Measurements from ENCODE around the gene VENTX. TPM values are rescaled to one million over a fixed set of nuclear protein-coding genes. Genes with fewer than 3 reads are reported as not detected.

VENTX gene
- total and polyA plus RNA-seq, 2 donors: 0.09 to 1.5 TPM

DNA sequence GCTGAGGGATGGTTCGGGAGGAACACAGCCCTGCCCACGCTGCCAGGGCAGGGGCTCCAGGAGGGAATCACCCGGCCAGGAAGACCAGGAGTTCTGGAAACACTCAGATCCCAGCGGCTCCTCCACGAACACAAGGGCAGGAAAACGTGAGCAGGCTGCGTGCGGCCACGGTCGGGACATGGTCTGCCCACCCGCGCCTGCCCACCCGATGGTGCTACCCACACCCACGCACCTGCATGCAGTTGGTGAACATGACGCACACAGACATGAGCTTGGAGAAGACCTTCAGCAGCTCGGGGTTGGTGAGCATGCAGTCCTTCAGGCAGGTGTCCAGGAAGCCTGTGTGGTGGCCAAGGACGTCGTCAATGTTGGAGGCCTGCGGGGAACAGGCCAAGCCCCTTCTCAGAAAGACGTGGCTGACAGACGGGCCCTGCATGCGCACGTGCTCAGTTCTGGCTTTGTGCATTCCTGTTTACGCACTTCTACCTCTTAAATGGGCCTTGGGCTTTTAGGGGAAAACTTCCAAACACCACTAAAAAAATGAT lies 45.3 kb downstream of the VENTX start:
- Histone ChIP-seq H3K27ac (ENCODE audit: low read depth in 1 of 2, low read length in 1 of 2) (no peak overlapping the region), H3K9me3 (ENCODE audit: control insufficient read depth in 2 of 2, insufficient read depth in 1 of 2, low read length in 1 of 2) (no peaks in the 10 kb centered on the region), H3K4me3 (ENCODE audit: low read length in 2 of 2) (no peak overlapping the region), H3K27me3 (ENCODE audit: control insufficient read depth in 2 of 2, insufficient read depth in 1 of 2, low read length in 1 of 2) (peaks cover 0 to under 1% of the 10 kb centered on the region in 2 donors), H3K4me1 (ENCODE audit: control insufficient read depth in 2 of 2, insufficient read depth in 2 of 2, low read length in 2 of 2) (peaks cover 0 to 15% of the 10 kb centered on the region in 2 donors), H3K36me3 (ENCODE audit: control insufficient read depth in 2 of 2, insufficient read depth in 2 of 2, low read length in 1 of 2) (peaks cover 53 to 82% of the 10 kb centered on the region in 2 donors)
- DNase-seq (ENCODE audit: low read depth in 6 of 9, low spot score in 9 of 9): no peak
- WGBS: 97% methylated on average over 24 of the region's 24 CpGs

DNA sequence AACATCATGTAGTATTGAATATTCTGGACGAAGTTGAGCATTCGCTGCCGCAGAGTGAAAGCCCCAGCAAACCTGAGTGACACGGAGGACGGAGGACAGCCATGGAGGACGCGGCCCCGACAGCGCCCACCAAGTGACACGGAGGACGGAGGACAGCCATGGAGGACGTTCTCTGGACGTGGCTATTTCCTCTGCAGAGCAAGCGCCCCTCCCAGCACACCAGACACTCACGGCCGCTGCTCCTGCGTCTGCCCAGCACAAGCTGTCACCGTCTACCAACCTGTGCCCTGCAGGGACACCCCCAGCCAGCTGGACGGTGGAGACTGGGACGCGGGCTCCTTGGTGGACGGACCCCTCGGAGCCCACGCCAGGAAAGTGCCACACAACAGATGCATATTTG lies 46.3 kb downstream of the VENTX start:
- Histone ChIP-seq H3K27me3 (ENCODE audit: control insufficient read depth in 2 of 2, insufficient read depth in 1 of 2, low read length in 1 of 2) (no peaks in the 10 kb centered on the region), H3K27ac (ENCODE audit: low read depth in 1 of 2, low read length in 1 of 2) (no peak overlapping the region), H3K4me1 (ENCODE audit: control insufficient read depth in 2 of 2, insufficient read depth in 2 of 2, low read length in 2 of 2) (peaks cover 0 to 6% of the 10 kb centered on the region in 2 donors), H3K36me3 (ENCODE audit: control insufficient read depth in 2 of 2, insufficient read depth in 2 of 2, low read length in 1 of 2) (peaks cover 61 to 93% of the 10 kb centered on the region in 2 donors), H3K4me3 (ENCODE audit: low read length in 2 of 2) (no peak overlapping the region), H3K9me3 (ENCODE audit: control insufficient read depth in 2 of 2, insufficient read depth in 1 of 2, low read length in 1 of 2) (no peaks in the 10 kb centered on the region)
- no peak for DNase-seq (ENCODE audit: low read depth in 6 of 9, low spot score in 9 of 9)
- WGBS: 99% methylated on average over 24 of the region's 24 CpGs

- no peak for DNase-seq (ENCODE audit: low read depth in 6 of 9, low spot score in 9 of 9)
- H3K4me3 ChIP-seq (ENCODE audit: low read length in 2 of 2): no peak overlapping the region
- peaks cover 58 to 92% of the 10 kb centered on the region in 2 donors for H3K36me3 ChIP-seq (ENCODE audit: control insufficient read depth in 2 of 2, insufficient read depth in 2 of 2, low read length in 1 of 2)
- H3K4me1 ChIP-seq (ENCODE audit: control insufficient read depth in 2 of 2, insufficient read depth in 2 of 2, low read length in 2 of 2): peaks cover 0 to 2% of the 10 kb centered on the region in 2 donors
- H3K9me3 ChIP-seq (ENCODE audit: control insufficient read depth in 2 of 2, insufficient read depth in 1 of 2, low read length in 1 of 2): no peaks in the 10 kb centered on the region
- H3K27ac ChIP-seq (ENCODE audit: low read depth in 1 of 2, low read length in 1 of 2): no peak overlapping the region
- WGBS: 96% methylated on average over 36 of the region's 36 CpGs
- H3K27me3 ChIP-seq (ENCODE audit: control insufficient read depth in 2 of 2, insufficient read depth in 1 of 2, low read length in 1 of 2): no peaks in the 10 kb centered on the region
These were observed 47.6 kb downstream of the VENTX start for GRCh38 chr10:133285217-133285616.

DNA sequence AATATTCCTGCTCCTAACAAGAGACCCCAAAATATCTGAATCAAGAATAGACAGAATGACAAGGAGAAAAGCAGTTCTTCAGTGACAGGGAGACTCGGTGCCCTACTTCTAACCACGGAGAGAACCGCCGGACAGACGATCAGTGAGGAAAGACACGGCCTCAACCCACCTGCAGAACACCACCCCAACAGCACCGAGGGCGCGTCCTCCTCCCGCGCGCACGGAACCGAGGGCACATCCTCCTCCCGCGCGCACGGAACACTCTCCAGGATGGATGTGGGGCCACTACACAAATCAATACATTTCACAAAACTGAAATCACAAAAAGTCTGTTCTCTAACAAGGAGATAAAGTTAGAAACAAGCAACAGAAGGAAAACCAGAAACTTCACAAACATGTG lies 48.7 kb downstream of the VENTX start:
- no peak overlapping the region for H3K4me3 ChIP-seq (ENCODE audit: low read length in 2 of 2)
- no peak overlapping the region for H3K27ac ChIP-seq (ENCODE audit: low read depth in 1 of 2, low read length in 1 of 2)
- DNase-seq (ENCODE audit: low read depth in 6 of 9, low spot score in 9 of 9): no peak
- H3K27me3 ChIP-seq (ENCODE audit: control insufficient read depth in 2 of 2, insufficient read depth in 1 of 2, low read length in 1 of 2): no peaks in the 10 kb centered on the region
- WGBS: 93% methylated on average over 18 of the region's 18 CpGs
- H3K4me1 ChIP-seq (ENCODE audit: control insufficient read depth in 2 of 2, insufficient read depth in 2 of 2, low read length in 2 of 2): no peaks in the 10 kb centered on the region
- peaks cover 62 to 88% of the 10 kb centered on the region in 2 donors for H3K36me3 ChIP-seq (ENCODE audit: control insufficient read depth in 2 of 2, insufficient read depth in 2 of 2, low read length in 1 of 2)
- H3K9me3 ChIP-seq (ENCODE audit: control insufficient read depth in 2 of 2, insufficient read depth in 1 of 2, low read length in 1 of 2): no peaks in the 10 kb centered on the region

DNA sequence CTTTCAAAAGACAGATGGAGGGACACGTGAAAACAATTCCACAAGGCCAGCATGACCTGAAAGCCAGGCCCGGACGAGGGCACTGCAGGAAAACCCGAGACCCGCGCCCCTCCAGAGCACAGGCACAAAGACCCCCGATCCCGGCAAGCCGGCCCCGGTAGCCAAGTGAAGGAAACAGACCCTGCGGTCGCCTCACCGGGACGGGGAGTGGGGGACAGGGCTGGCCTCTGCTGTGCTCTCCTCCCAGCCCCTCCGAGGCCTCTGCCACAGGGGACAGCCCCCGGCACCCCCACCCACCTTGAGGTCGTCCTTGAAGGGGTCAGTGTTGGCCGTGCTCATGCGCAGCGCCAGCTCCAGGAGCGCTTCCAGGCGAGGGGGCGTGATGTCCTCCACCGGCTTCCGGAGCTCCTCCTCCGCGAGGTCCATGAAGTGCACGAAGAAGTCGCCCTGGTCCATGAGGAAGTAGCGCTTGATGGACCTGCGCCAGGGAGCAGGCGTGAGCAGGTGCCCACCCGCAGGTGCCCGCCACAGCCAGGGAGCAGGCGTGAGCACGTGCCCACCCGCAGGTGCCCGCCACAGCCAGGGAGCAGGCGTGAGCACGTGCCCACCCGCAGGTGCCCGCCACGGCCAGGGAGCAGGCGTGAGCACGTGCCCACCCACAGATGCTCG lies 50.3 kb downstream of the VENTX start:
- H3K27ac ChIP-seq (ENCODE audit: low read depth in 1 of 2, low read length in 1 of 2): no peak overlapping the region
- peaks cover 0 to 2% of the 10 kb centered on the region in 2 donors for H3K9me3 ChIP-seq (ENCODE audit: control insufficient read depth in 2 of 2, insufficient read depth in 1 of 2, low read length in 1 of 2)
- 96% methylated on average over 46 of the region's 46 CpGs for WGBS
- H3K27me3 ChIP-seq (ENCODE audit: control insufficient read depth in 2 of 2, insufficient read depth in 1 of 2, low read length in 1 of 2): no peaks in the 10 kb centered on the region
- H3K4me1 ChIP-seq (ENCODE audit: control insufficient read depth in 2 of 2, insufficient read depth in 2 of 2, low read length in 2 of 2): no peaks in the 10 kb centered on the region
- H3K36me3 ChIP-seq (ENCODE audit: control insufficient read depth in 2 of 2, insufficient read depth in 2 of 2, low read length in 1 of 2): peaks cover 57 to 83% of the 10 kb centered on the region in 2 donors
- no peak overlapping the region for H3K4me3 ChIP-seq (ENCODE audit: low read length in 2 of 2)
- no peak for DNase-seq (ENCODE audit: low read depth in 6 of 9, low spot score in 9 of 9)

- no peaks in the 10 kb centered on the region for H3K4me1 ChIP-seq (ENCODE audit: control insufficient read depth in 2 of 2, insufficient read depth in 2 of 2, low read length in 2 of 2)
- H3K27me3 ChIP-seq (ENCODE audit: control insufficient read depth in 2 of 2, insufficient read depth in 1 of 2, low read length in 1 of 2): no peaks in the 10 kb centered on the region
- H3K9me3 ChIP-seq (ENCODE audit: control insufficient read depth in 2 of 2, insufficient read depth in 1 of 2, low read length in 1 of 2): peaks cover 0 to 5% of the 10 kb centered on the region in 2 donors
- peaks cover 67 to 83% of the 10 kb centered on the region in 2 donors for H3K36me3 ChIP-seq (ENCODE audit: control insufficient read depth in 2 of 2, insufficient read depth in 2 of 2, low read length in 1 of 2)
- WGBS: 97% methylated on average over 24 of the region's 24 CpGs
- no peak overlapping the region for H3K27ac ChIP-seq (ENCODE audit: low read depth in 1 of 2, low read length in 1 of 2)
- no peak for DNase-seq (ENCODE audit: low read depth in 6 of 9, low spot score in 9 of 9)
- no peak overlapping the region for H3K4me3 ChIP-seq (ENCODE audit: low read length in 2 of 2)
These were observed 52.1 kb downstream of the VENTX start for GRCh38 chr10:133289761-133290160.

Other genes starting within 250 kb of the VENTX start
- gene ADGRA1, start 149.9 kb upstream of the VENTX start, total RNA-seq: not detected
- 0.02 TPM for gene ADGRA1, start 149.9 kb upstream of the VENTX start, polyA plus RNA-seq
- gene KNDC1, start 77.6 kb upstream of the VENTX start, total RNA-seq: 0.19 TPM
- gene KNDC1, start 77.6 kb upstream of the VENTX start, polyA plus RNA-seq: 0.02 TPM
- gene UTF1, start 7.6 kb upstream of the VENTX start, total RNA-seq: not detected
- gene UTF1, start 7.6 kb upstream of the VENTX start, polyA plus RNA-seq: 0.02 TPM
- gene ADAM8, start 39.0 kb downstream of the VENTX start, total RNA-seq: 8.3 TPM
- gene ADAM8, start 39.0 kb downstream of the VENTX start, polyA plus RNA-seq: 19.2 TPM
- 26.9 TPM for gene TUBGCP2, start 71.0 kb downstream of the VENTX start, total RNA-seq
- 164 TPM for gene TUBGCP2, start 71.0 kb downstream of the VENTX start, polyA plus RNA-seq
- gene ZNF511, start 71.1 kb downstream of the VENTX start, total RNA-seq: 20.6 TPM
- 39.1 TPM for gene ZNF511, start 71.1 kb downstream of the VENTX start, polyA plus RNA-seq
- not detected for gene CALY, start 99.0 kb downstream of the VENTX start, total RNA-seq
- 0.21 TPM for gene CALY, start 99.0 kb downstream of the VENTX start, polyA plus RNA-seq
- 1.0 TPM for gene PRAP1, start 109.5 kb downstream of the VENTX start, total RNA-seq
- gene PRAP1, start 109.5 kb downstream of the VENTX start, polyA plus RNA-seq: 1.2 TPM
- 18.3 TPM for gene FUOM, start 120.2 kb downstream of the VENTX start, total RNA-seq
- 23.9 TPM for gene FUOM, start 120.2 kb downstream of the VENTX start, polyA plus RNA-seq
- 39.8 TPM for gene ECHS1, start 135.5 kb downstream of the VENTX start, total RNA-seq
- 54.9 TPM for gene ECHS1, start 135.5 kb downstream of the VENTX start, polyA plus RNA-seq
- 2.9 TPM for gene PAOX, start 141.4 kb downstream of the VENTX start, total RNA-seq
- gene PAOX, start 141.4 kb downstream of the VENTX start, polyA plus RNA-seq: 6.5 TPM
- 22.7 TPM for gene MTG1, start 156.3 kb downstream of the VENTX start, total RNA-seq
- gene MTG1, start 156.3 kb downstream of the VENTX start, polyA plus RNA-seq: 59.4 TPM
- gene SPRN, start 186.8 kb downstream of the VENTX start, total RNA-seq: 0.05 TPM
- gene SPRN, start 186.8 kb downstream of the VENTX start, polyA plus RNA-seq: 0.46 TPM
- 0.94 TPM for gene SCART1, start 216.1 kb downstream of the VENTX start, total RNA-seq
- gene SCART1, start 216.1 kb downstream of the VENTX start, polyA plus RNA-seq: 1.6 TPM